HG02840 (cell line): ENCODE data around the gene MPP7.

Source experiments
- ATAC-seq: cut with Tn5 transposase; IDR thresholded peaks from one replicate; pipeline ENCODE4 v1.9.1; 2021; ENCODE audit warnings: mild to moderate bottlenecking, moderate library complexity, moderate number of reproducible peaks; ENCODE audit not compliant: unreplicated experiment, low FRiP score

MPP7 gene

GRCh38 chr10:28311104-28311503 lies 8.2 kb upstream of the MPP7 start:
- no peak for ATAC-seq

GRCh38 chr10:28307267-28307666 lies 4.4 kb upstream of the MPP7 start:
- ATAC-seq: no peak

- ATAC-seq: no peak
Measured at GRCh38 chr10:28305553-28305952, 2.7 kb upstream of the MPP7 start.

- ATAC-seq: no peak
Measured at GRCh38 chr10:28304032-28304571, 1.2 kb upstream of the MPP7 start.

GRCh38 chr10:28302012-28302637 lies 739 bp downstream of the MPP7 start:
- no peak for ATAC-seq

GRCh38 chr10:28300027-28300426 lies 2.8 kb downstream of the MPP7 start:
- no peak for ATAC-seq

GRCh38 chr10:28298951-28299350 lies 3.9 kb downstream of the MPP7 start:
- no peak for ATAC-seq

- no peak for ATAC-seq
Measured at GRCh38 chr10:28296023-28296422, 6.8 kb downstream of the MPP7 start.

- ATAC-seq: no peak
Measured at GRCh38 chr10:28295336-28295735, 7.5 kb downstream of the MPP7 start.

- no peak for ATAC-seq
Measured at GRCh38 chr10:28294809-28295208, 8.1 kb downstream of the MPP7 start.

GRCh38 chr10:28294169-28294532 lies 8.7 kb downstream of the MPP7 start:
- ATAC-seq: no peak

GRCh38 chr10:28293236-28294168 lies 9.4 kb downstream of the MPP7 start:
- no peak for ATAC-seq

- ATAC-seq: no peak
Measured at GRCh38 chr10:28291881-28292297, 11.0 kb downstream of the MPP7 start.

GRCh38 chr10:28285816-28286215 lies 17.0 kb downstream of the MPP7 start:
- no peak for ATAC-seq

GRCh38 chr10:28284126-28284525 lies 18.7 kb downstream of the MPP7 start:
- ATAC-seq: no peak

GRCh38 chr10:28283251-28283650 lies 19.6 kb downstream of the MPP7 start:
- ATAC-seq: no peak

- no peak for ATAC-seq
Measured at GRCh38 chr10:28282336-28282735, 20.5 kb downstream of the MPP7 start.

GRCh38 chr10:28281726-28282315 lies 21.0 kb downstream of the MPP7 start:
- no peak for ATAC-seq

- no peak for ATAC-seq
Measured at GRCh38 chr10:28280652-28281051, 22.2 kb downstream of the MPP7 start.

- no peak for ATAC-seq
Measured at GRCh38 chr10:28279878-28280277, 23.0 kb downstream of the MPP7 start.

GRCh38 chr10:28278842-28279241 lies 24.0 kb downstream of the MPP7 start:
- no peak for ATAC-seq
